ENCODE data around the gene ANKRD17.
"Not testable (repeated sequence)": the region's sequence is repeated elsewhere in the genome, so short reads cannot be mapped to it uniquely, and the experiment has no call there.

Gene ANKRD17

DNA sequence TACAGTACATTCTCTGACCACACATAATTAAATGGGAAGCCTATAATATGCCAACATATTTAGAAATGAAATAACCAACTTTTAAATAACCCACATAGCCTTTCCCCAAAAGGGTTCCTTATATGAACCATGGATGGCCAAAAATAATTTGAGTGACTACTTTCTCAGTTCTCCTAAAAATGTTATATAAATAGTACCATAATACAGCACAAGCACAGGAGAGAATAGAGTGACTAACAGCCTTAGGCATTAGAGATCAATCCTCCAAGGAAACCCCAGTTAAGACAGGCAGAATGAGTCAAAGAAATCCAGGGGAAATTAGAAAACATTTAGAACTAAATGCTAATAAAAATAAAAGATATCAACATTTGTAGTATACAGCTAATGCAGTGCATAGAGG lies 50.2 kb downstream of the ANKRD17 start:
- Histone ChIP-seq H3K79me2 (ENCODE audit: control insufficient read depth, low read length) (peaks cover 100% of the 10 kb centered on the region), H3K27me3 (ENCODE audit: control insufficient read depth, low read length) (no peaks in the 10 kb centered on the region), H4K20me1 (ENCODE audit: control insufficient read depth, insufficient read depth, low read depth, low read length) (no peaks in the 10 kb centered on the region; the same call in 1 of the 2 replicates), H3K4me3 (ENCODE audit: low read length) (no peak overlapping the region), H3F3A (ENCODE audit: control insufficient read depth, insufficient read depth) (no peaks in the 10 kb centered on the region), H3K4me2 (ENCODE audit: low read length) (no peak overlapping the region), H3K4me1 (ENCODE audit: control insufficient read depth, low read length) (peaks cover 18% of the 10 kb centered on the region), H3K36me3 (ENCODE audit: control insufficient read depth, low read length) (peaks cover 48% of the 10 kb centered on the region), H3K27ac (ENCODE audit: low read depth, low read length) (no peak overlapping the region), H3K9me3 (ENCODE audit: control insufficient read depth, insufficient read depth, low read length) (no peaks in the 10 kb centered on the region), H3K9me2 (replicated peaks; ENCODE audit: control insufficient read depth, low read length) (no peaks in the 10 kb centered on the region)
- no peak for TF ChIP-seq EZH2phosphoT487 (IDR thresholded peaks at IDR 0.05; ENCODE audit: borderline replicate concordance, low read length)
- TF ChIP-seq, protein P1, sequence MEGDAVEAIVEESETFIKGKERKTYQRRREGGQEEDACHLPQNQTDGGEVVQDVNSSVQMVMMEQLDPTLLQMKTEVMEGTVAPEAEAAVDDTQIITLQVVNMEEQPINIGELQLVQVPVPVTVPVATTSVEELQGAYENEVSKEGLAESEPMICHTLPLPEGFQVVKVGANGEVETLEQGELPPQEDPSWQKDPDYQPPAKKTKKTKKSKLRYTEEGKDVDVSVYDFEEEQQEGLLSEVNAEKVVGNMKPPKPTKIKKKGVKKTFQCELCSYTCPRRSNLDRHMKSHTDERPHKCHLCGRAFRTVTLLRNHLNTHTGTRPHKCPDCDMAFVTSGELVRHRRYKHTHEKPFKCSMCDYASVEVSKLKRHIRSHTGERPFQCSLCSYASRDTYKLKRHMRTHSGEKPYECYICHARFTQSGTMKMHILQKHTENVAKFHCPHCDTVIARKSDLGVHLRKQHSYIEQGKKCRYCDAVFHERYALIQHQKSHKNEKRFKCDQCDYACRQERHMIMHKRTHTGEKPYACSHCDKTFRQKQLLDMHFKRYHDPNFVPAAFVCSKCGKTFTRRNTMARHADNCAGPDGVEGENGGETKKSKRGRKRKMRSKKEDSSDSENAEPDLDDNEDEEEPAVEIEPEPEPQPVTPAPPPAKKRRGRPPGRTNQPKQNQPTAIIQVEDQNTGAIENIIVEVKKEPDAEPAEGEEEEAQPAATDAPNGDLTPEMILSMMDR (IDR thresholded peaks at IDR 0.05; ENCODE audit: low read depth, low read length, poor library complexity, severe bottlenecking), result no peak

DNA sequence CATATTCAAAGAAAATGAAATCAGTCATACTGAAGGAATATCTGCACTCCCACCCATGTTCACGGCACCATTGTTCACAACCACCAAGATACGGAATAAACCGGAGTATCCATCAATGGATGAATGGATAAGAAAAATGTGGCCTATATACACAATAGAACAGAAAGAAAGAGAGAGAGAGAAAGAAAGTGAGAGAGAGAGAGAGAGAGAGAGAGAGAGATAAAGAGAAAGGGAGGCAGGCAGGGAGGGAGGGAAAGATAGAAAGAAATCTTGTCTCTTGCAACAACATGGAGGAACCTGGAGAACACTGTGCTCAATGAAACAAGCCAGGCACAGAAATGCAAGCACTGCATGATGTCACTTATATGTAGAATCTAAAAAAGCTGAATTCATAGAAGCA lies 52.4 kb downstream of the ANKRD17 start:
- Histone ChIP-seq H4K20me1 (ENCODE audit: control insufficient read depth, insufficient read depth, low read depth, low read length) (peaks cover 6% of the 10 kb centered on the region; the same call in 1 of the 2 replicates), H3K9me2 (replicated peaks; ENCODE audit: control insufficient read depth, low read length) (no peaks in the 10 kb centered on the region), H3K27me3 (ENCODE audit: control insufficient read depth, low read length) (no peaks in the 10 kb centered on the region), H3K4me1 (ENCODE audit: control insufficient read depth, low read length) (peaks cover 18% of the 10 kb centered on the region), H3K4me3 (ENCODE audit: low read length) (no peak overlapping the region), H3K36me3 (ENCODE audit: control insufficient read depth, low read length) (peaks cover 45% of the 10 kb centered on the region), H3K27ac (ENCODE audit: low read depth, low read length) (no peak overlapping the region), H3K79me2 (ENCODE audit: control insufficient read depth, low read length) (peaks cover 100% of the 10 kb centered on the region), H3K9me3 (ENCODE audit: control insufficient read depth, insufficient read depth, low read length) (no peaks in the 10 kb centered on the region), H3K4me2 (ENCODE audit: low read length) (peak overlapping the region; percentile 5; the same call in 1 of the 2 replicates), H3F3A (ENCODE audit: control insufficient read depth, insufficient read depth) (no peaks in the 10 kb centered on the region)
- TF ChIP-seq, protein P1 (IDR thresholded peaks at IDR 0.05; ENCODE audit: low read depth, low read length, poor library complexity, severe bottlenecking), result no peak
- TF ChIP-seq EZH2phosphoT487 (IDR thresholded peaks at IDR 0.05; ENCODE audit: borderline replicate concordance, low read length), result no peak

DNA sequence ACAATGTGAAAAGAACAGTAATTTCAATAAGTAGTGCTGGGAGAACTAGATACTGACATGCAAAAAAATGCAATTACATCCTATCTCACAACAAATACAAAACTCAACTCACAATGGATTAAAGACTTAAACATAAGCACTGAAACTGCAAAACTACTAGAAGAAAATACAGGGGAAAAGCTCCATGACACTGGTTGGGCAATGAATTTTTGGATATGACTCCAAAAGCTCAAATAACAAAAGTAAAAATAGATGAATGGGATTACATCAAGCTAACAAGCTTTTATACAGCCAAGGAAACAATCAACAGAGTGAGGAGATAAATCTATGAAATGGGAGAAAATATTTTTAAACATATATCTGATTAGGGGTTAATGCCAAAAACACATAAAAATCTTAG lies 53.1 kb downstream of the ANKRD17 start:
- H3K4me2 ChIP-seq (ENCODE audit: low read length), result no peak overlapping the region
- H3K36me3 ChIP-seq (ENCODE audit: control insufficient read depth, low read length), result peaks cover 41% of the 10 kb centered on the region
- peaks cover 6% of the 10 kb centered on the region; the same call in 1 of the 2 replicates for H4K20me1 ChIP-seq (ENCODE audit: control insufficient read depth, insufficient read depth, low read depth, low read length)
- H3K4me1 ChIP-seq (ENCODE audit: control insufficient read depth, low read length), result peaks cover 18% of the 10 kb centered on the region
- TF ChIP-seq, protein P1 (IDR thresholded peaks at IDR 0.05; ENCODE audit: low read depth, low read length, poor library complexity, severe bottlenecking), result no peak
- TF ChIP-seq EZH2phosphoT487 (IDR thresholded peaks at IDR 0.05; ENCODE audit: borderline replicate concordance, low read length), result no peak
- no peak overlapping the region for H3K27ac ChIP-seq (ENCODE audit: low read depth, low read length)
- H3K9me3 ChIP-seq (ENCODE audit: control insufficient read depth, insufficient read depth, low read length), result no peaks in the 10 kb centered on the region
- H3K27me3 ChIP-seq (ENCODE audit: control insufficient read depth, low read length), result no peaks in the 10 kb centered on the region
- H3K9me2 ChIP-seq (replicated peaks; ENCODE audit: control insufficient read depth, low read length), result no peaks in the 10 kb centered on the region
- H3F3A ChIP-seq (ENCODE audit: control insufficient read depth, insufficient read depth), result no peaks in the 10 kb centered on the region
- no peak overlapping the region for H3K4me3 ChIP-seq (ENCODE audit: low read length)
- H3K79me2 ChIP-seq (ENCODE audit: control insufficient read depth, low read length), result peaks cover 100% of the 10 kb centered on the region

DNA sequence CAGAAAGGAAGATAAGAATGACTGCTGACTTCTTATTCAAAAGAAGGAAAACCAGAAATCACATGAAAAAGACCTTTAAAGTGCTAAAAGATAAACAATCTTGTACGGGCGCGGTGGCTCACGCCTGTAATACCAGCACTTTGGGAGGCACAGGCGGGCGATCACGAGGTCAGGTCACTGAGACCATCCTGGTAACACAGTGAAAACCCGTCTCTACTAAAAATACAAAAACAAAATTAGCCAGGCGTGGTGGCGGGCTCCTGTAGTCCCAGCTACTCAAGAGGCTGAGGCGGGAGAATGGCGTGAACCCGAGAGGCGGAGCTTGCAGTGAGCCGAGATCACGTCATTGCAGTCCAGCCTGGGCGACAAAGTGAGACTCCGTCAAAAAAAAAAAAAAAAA lies 54.6 kb downstream of the ANKRD17 start:
- H3K4me3 ChIP-seq (ENCODE audit: low read length); H4K20me1 ChIP-seq (ENCODE audit: control insufficient read depth, insufficient read depth, low read depth, low read length): not testable (repeated sequence)

More for the DNA sequence above, 54.6 kb downstream of the ANKRD17 start:
- H3K27ac ChIP-seq (ENCODE audit: low read depth, low read length); H3K4me2 ChIP-seq (ENCODE audit: low read length); H3K27me3 ChIP-seq (ENCODE audit: control insufficient read depth, low read length); H3F3A ChIP-seq (ENCODE audit: control insufficient read depth, insufficient read depth); H3K9me2 ChIP-seq (replicated peaks; ENCODE audit: control insufficient read depth, low read length); H3K9me3 ChIP-seq (ENCODE audit: control insufficient read depth, insufficient read depth, low read length): not testable (repeated sequence)
- Histone ChIP-seq H3K4me1 (ENCODE audit: control insufficient read depth, low read length) (peaks cover 18% of the 10 kb centered on the region), H3K79me2 (ENCODE audit: control insufficient read depth, low read length) (peaks cover 100% of the 10 kb centered on the region), H3K36me3 (ENCODE audit: control insufficient read depth, low read length) (peaks cover 36% of the 10 kb centered on the region)

Measured in DOHH2 (cell line).